Stimulated activated CD4-positive, alpha-beta T cell treated with anti-CD3 and anti-CD28 coated beads, Interleukin-2, amount 100 ng/mL, for 24 hours (primary cell): ENCODE data around the gene OGFR.

Experiments
- DNase-seq, 2 donors: peaks; one replicate each; pipeline ENCODE4 v3.0.0-alpha.2; 2020

The OGFR gene

DNA sequence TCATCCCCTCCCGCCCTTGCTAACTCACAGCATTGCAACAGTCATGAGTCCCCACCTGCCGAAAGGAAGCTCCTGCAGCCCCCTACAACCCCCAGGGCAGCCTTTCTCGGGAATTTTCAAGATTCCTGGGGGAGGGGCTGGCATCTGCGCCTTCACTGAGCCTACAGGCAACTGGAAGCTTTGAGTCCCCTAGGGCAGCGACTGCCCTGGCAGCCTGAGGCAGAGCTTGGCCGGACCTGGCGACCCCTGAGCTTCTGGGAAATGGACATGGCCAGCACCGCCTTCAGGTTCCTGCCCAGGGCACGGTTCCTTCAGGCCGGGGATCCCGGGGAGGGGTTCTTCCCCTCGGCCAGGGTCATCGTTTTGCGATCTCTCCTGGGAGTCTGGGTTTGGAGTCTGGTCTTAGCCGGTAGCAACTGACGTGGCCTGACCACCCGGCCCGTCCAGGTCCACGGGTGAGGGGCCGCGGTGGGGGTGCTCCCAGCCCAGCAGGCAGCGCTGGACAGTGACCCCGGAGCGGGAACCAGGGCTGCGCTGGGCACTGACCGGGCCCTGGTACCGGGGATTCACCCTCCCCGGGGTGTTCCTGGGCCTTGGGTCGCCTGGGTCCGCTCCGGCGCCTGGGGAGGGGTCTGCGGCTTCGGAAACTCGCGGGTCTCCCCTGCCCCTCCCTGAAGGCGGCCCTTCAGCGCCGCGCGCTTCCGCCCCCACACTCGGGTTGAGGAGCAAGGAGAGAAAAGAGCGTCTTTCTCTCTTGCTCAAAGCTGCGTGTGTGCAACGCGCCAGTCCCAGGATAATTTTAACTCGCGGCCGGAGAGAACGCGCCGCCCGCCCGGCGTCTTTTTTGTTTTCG lies 11.6 kb downstream of the OGFR start:
- DNase-seq: no peak

DNA sequence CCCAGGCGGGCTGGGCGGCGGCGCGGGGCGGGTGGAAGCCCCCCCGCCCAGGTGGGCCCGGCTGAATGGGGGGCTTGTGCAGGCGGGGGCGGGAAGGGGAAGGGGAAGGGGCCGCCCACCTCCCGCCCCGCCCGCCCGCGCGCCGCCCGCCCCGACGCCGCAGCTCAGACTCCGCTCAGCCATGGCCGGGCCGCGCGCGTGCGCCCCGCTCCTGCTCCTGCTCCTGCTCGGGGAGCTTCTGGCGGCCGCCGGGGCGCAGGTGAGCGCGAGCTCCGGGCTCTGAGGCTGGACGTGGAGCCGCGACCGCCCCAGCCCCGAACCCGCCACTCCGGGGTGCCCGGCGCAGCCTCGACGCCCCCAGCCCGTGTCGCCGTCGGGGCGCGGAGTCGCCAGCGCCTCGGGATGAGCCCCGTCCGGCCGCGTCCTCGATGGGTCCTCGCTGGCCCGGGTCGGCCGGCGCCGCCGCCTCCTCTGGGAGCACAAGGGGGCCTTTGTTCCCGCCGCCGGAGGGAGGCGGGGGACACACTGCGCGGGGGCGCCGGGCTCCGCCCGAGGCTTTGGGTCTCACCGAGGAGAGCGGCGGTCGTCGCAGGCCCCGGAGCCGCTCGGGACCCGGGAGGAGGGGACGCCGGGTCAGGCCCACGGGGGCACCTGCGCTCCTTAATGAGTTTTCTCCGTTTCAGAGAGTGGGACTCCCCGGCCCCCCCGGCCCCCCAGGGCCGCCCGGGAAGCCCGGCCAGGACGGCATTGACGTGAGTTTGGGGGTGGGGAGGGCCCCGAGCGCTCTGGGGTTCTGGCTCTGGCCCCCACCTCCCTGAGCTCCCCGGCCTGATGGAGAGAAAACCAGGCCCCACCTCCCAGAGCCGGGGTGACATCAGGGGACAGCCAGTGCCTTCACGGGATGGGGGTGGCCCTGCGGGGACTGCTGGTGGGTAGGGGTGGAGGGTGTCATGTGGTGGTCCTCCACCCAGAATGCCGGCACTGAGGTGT lies 12.5 kb downstream of the OGFR start, which contains the start of gene COL9A3:
Gene COL9A3 (plus strand): TSS at position 167 of the 990 bp plus-strand sequence. CDS start 15 bp downstream, at position 182.
- no peak for DNase-seq

DNA sequence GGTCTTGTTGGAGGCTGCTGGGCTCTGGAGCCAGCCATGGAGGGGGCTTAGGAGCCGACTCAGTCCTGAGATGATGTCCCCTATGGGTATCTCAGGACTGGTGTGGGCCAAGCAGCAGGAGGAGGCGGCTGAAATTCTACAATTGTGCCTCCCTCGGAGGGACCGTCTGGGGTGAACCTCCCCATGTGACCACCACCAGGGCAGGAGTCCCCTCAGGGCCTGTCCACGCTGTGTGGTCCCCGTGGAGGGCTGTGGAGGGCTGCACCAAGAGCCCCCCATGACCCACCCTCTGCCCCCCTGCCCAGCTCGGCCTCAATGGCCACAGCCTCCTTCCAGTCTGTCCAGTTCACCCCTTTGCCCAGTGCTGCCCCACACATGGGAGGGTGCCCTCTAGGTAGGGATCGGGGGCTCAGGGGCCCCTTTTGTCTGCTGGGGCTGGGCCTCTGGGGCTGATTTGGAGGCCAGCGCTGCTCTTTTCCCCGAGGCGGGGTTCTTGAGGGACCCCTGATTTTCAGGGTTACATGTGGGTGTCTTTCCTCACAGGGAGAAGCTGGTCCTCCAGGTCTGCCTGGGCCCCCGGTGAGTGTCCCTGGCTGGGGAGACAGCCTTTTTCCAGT lies 13.4 kb downstream of the OGFR start:
- DNase-seq: no peak

DNA sequence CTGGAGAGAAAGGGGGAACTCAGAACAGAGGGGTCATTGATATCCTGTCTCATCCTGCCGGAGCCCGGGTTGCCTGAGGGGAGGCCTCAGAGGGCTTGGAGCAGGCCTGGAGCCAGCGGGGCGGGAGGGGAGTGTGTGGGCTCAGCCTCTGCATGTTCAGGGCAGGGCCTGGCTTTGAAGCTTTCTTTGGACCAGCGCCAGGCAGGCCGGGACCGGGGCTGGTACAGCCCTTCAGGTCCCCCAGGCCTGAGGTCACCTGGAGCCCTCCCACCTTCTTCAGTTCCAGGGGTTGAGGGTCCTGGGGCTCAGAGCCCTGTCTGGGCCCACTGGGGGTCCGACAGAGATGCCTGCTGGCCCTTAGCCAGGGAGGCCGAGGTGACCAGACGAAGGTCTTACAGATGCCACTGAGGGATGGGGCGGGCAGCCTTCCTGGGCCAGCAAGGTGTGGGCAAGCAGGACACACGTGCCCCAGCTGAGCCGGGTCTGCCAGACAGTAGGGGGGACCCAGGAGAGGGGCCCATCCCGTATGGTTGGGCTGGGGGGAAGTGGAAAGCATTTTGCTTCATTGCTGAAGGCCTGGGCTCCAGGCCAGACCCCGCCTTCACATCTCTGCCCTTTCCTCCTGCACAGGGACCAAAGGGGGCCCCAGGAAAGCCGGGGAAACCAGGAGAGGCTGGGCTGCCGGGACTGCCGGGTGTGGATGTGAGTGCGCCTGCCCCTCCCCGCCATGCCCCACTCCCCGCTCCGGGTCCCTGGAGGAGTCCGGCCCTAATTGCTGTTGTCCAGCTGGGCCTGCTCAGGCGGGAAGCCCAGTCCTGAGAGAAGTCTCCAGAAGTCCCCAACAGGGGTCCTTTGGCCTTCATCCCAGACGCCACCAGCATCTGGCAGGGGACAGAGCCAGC lies 14.2 kb downstream of the OGFR start:
- no peak for DNase-seq

DNA sequence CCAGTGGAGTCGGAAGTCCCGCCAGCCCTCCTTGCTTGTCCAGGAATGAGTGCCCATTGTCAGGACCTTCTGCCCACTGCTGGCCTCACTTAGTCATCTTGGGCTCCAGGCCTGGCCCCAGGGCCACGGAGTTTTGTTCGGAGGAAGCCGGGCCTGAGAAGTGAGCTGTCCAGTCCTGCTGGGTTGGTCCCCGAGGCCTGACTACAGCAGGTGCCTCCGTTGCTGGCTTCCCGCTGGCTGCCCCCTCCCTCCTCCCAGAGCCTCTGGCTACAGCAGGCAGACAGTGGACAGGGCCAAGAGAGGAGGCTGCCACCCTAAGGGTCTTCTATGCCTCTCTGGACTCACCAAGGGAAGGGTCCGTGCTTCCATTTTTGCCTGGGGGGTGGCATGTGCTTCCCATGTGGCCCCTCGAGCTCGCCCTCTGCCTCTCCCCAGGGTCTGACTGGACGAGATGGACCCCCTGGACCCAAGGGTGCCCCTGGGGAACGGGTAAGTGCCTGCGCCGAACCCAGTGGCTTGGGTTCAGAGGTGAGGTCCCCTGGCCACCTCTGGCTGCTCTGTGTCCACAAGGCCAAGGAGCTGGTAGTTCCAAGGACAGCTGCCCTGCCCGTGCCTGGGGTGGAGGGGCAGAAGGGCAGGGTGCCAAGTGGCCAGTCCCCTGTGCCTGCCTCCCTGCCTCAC lies 15.0 kb downstream of the OGFR start:
- no peak for DNase-seq

DNA sequence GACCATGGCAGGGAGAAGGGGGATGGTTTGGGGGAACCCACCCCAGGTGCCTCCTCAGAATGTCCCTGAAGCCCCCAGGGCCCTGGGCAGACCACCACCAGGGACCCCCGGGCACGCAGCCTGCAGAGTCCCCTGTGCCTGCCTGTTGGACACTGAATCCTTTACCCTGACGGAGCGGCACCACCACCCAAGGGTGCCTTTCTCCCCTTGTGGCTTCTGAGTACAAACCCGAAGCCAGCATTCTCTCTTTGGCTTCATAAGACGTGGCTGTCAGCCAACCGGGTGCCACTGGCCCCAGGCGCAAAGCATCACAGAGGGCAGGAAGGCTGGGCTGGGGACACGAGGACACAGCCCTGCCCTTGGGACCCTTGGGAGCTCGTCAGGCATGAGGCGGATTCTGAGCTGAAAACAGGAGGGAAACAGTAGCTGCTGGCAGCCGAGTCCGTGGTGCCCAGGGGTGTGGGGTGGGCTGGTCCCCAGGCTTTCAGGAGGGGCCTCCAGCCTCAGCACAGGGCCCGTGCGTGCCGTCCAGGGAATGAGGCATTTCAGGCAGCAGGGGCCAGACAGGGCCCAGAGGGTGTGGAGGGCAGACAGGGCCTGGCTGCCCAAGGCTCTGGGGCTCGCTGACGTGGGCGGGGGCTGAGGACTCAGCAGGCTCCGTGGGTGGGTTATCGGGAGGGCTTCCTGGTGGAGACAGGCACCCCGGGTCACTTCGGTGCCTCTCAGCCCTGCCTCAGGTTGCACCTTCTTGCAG lies 15.8 kb downstream of the OGFR start:
- DNase-seq: no peak

DNA sequence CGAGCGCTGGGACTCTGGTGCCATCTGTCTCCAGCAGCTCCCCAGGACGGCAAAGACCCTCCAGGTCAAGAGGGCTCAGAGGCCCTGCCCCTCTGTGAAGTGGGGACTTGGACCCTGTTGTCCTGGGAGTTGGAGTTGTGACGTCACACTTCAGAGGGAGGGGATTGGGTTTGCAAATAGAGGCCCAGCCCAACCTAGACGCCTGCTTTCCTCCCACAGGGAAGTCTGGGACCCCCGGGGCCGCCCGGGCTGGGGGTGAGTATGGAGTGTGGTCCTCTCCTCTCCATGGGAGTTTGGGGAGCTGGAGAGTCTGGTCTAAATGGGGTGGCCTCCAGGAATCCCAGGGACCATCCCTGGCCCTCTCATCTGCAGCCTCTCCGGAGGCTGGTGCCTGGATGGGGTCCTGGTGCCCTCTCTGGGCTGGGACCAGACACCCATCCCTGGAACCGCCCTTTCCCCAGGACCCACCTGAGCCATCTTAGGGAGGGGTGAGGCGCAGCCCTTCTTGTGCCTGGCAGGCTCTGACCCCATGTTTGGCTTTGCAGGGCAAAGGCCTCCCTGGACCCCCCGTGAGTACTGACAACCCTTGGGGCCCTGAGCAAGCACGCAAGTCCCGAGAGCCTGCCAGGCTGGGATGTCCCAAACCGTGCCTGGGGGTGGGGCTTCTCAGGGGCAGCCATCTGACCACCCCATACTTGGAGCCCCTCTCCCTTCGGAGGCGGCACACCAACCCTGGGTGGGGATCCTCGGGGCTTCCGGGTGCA lies 16.5 kb downstream of the OGFR start:
- no peak for DNase-seq

DNA sequence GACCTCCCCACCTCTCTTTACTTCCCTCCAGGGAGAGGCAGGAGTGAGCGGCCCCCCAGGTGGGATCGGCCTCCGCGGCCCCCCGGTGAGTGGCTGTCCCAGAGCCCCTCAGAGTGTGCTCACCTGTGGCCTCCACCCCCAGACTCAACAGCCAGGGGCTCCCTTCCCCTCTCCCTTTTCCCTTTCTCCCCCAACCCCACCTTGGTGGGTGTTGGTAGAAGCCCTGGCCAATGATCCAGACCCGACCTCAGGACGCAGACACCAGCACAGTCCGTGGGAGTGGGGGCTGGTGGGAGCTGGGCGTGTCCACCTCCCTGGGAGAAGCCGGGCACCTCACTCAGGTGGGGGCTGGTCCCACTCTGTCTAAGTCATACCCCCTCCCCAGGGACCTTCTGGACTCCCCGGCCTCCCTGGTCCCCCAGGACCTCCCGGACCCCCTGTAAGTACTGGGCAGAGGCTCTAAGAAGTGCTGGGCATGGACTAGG lies 17.1 kb downstream of the OGFR start:
- DNase-seq: no peak

DNA sequence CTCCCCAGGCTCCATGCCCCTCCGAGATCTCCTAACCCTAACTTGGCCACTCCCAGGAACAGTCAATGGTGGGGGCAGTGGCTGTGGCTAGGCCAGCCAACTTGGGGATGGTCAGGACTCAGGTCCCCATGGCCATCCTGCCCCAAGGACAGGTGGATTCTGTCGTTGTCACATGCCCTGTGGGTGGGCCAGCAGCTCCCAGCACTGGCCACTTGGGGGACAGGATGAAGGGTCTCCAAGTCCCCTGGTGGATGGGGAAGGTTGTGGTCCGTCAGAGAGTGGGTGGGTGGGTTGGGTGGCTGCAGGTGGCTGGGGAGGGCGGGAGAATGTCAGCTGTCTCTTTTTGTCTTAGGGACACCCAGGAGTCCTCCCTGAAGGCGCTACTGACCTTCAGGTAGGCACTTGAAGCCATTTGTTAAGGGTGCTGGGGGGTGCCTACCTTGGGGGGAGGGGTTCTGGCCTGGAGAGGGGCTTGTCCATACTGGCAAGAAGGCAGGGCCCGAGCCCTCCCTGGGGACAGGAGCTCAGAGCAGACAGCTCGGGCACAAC lies 17.7 kb downstream of the OGFR start:
- no peak for DNase-seq

DNA sequence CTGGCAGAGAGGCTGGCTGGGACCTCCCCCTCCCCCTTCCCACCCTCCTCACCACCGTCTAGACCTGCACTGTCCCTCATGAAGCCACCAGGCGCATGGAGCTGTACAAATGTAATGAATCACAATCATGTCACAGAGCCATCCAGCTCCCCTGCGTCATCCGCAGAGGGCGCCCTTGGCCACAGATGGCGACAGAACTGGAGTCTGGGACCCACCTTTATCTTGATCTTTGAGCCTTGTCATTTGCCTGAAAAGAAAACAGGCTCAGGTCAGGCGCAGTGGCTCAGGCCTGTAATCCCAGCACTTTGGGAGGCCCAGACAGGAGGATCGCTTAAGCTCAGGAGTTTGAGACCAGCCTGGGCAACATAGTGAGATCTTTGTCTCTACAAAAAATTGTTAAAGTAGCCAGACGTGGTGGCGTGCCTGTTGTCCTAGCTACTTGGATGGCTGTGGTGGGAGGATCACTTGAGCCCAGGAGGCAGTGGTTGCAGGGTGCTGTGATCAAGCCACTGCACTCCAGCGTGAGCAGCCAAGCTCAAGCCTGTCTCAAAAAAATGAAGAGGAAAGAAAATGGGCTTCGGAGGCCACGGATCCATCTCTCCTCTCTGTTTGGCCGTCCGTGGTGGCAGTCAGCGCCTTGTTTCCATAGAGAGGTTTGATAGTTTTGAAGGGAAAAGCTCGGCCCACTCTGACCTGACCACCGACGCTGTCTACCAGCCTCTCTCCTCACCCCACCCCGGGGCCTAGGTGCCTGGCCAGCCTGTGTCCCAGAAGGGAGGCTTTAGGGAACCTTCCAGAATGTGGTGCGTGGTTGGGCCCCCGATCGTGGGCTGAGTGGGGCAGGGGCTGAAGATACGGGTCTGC lies 18.4 kb downstream of the OGFR start:
- peak in 1 of 2 donors; percentile 59 for DNase-seq

DNA sequence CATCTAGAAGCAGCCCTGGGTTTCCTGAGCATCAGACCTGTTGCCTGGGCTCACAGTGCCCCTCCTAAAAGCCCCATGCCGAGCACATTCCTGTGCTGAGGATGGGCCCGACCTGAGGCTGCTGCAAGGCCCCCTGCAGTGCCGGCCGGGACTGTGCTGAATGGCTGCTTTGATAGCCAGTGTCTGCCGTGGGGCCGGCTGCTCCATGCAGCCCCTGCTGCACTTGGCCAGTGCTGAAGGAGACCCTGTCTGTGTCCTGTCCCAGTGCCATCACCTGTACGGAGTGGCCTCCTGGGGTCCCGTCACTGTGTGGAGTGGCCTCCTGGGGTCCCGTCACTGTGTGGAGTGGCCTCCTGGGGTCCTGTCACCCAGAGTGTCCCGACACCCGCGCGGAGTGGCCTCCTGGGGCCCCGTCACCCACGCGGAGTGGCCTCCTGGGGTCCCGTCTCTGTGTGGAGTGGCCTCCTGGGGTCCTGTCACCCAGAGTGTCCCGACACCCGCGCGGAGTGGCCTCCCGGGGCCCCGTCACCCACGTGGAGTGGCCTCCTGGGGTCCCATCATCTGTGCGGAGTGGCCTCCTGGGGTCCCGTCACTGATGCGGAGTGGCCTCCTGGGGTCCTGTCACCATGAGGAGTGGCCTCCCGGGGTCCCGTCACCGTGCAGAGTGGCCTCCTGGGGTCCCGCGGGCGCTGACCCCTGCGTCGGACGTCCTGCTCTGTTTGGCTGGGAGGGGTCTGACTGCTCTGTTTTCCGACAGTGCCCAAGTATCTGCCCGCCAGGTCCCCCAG lies 19.2 kb downstream of the OGFR start:
- no peak for DNase-seq

DNA sequence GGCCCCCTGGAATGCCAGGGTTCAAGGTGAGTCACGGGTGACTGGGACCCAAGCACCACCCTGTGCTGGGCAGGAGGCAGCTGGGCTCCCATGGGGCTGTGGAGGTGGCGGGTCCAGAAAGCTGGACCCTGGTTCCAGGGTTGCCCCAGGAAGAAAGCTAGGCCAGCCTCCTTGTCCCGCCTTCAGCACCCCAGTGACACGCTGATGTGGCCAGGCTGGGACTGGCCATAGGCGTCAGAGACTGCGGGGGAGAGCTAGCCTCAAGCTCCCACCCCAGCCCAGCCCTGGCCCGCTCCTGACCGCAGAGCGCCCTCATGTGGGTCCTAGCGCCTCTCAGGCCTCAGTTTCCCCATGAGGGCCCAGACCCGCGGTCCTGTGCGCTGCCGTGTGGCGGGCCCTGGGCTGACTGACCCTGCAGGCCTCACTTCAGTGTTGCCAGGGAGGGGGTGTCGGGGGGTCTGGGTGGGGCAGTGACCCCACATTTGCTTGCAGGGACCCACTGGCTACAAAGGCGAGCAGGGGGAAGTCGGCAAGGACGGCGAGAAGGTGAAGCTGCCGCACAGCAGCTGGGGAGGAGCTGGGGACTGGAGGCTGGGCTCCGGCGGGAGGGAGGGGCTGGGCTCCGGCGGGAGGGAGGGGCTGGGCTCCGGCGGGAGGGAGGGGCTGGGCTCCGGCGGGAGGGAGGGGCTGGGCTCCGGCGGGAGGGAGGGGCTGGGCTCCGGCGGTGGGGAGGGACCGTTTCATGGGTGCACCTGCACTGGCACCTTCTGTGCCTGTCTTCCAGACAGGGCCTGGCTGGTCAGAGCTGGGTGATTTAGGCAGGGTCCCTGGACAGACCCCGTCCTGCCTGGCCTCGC lies 20.1 kb downstream of the OGFR start:
- peak; percentile 48 to 60 for DNase-seq

DNA sequence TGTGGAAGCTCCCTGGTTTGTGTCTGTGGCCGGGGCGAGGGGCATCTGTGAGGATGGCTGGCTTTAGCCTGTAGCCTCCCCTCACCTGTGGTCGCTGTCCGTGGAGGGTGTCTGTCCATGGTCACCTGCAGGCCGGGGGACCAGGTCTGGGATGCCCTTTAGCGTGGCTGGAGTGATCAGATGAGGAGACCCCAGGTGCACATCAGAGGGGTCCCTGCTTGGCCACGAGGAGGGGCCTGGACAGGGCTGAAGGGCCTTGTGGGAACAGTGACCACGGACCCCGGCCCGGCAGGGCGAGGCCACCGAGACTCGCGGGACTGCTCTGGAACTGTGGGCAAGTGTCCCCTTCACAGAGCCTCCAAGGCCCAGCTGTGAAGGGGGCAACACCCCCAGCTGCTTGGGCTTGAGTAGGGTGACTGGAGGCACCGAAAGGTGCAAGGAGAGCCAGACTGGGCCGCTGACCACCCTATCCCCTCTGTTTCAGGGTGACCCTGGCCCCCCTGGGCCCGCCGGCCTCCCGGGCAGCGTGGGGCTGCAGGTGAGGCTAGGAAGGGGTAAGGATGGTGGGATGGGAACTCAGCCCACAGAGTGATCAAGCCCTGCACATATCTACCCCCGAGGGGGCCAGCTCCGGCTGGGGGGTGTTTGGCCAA lies 20.8 kb downstream of the OGFR start:
- no peak for DNase-seq

DNA sequence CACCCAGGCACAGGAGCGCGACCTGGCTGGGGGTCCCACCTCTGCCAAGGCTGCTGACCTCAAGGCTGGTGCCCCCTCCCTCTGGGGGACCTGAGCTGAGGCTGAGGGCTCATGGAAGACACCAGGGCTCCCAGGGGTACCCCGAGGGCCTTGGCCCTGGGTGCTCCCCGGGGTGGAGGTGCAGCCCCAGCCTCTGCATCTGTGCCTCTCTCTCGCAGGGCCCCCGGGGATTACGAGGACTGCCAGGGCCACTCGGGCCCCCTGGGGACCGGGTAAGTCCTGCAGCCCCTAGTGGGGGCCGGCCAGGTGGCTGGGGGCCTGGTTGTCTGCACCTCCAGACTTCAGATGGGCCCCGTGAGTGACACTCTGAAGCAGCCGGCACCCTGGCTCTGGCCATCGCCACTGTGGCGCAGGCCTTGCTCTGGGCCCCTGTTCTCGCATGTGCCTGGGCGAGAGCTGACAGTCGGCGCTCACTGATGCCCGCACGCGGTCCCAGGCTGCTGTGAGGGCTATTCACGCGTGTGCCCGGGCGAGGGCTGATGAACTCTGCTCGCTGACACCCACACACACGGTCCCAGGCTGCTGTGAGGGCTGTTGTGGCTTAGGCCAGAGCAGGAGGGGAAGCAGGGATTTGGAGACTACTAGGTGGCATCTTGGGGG lies 21.5 kb downstream of the OGFR start:
- DNase-seq: no peak

DNA sequence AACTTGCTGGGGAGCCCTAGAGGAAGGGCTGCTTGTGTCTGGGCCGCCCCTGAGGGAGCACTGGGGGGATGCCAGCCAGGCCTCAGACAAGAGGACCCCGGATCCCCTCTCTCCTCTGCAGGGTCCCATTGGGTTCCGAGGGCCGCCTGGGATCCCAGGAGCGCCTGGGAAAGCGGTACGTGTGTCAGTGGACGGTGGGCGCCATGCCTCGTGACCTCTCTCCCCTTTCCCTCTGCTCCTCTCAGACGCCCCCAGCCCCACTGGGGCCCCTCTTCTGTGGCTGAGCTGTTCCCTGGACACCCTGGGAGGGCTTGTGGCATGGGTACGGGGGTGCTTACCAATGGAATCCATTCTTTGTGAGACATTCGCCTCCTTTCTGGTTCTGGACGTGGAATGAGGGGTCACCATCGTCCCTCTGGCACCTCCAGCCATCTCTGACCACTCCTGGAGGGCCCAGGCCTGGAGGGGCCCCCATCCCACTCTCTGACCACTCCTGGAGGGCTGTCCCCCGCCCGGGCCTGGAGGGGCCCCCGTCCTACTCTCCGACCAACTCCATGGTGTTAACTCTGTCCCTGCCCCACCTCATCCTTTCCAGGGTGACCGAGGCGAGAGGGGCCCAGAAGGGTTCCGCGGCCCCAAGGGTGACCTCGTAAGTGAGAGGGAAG lies 22.1 kb downstream of the OGFR start:
- no peak for DNase-seq
